Activated naive CD8-positive, alpha-beta T cell treated with anti-CD3 and anti-CD28 coated beads, Interleukin-2, amount 50 U/mL, for 16 hours (primary cell): ENCODE measurements around the gene FAM20C.

ENCODE experiments used
- DNase-seq: peaks from one replicate; pipeline ENCODE4 v3.0.0-alpha.2; 2020; ENCODE audit warnings: low read depth, low spot score

Gene FAM20C

DNA sequence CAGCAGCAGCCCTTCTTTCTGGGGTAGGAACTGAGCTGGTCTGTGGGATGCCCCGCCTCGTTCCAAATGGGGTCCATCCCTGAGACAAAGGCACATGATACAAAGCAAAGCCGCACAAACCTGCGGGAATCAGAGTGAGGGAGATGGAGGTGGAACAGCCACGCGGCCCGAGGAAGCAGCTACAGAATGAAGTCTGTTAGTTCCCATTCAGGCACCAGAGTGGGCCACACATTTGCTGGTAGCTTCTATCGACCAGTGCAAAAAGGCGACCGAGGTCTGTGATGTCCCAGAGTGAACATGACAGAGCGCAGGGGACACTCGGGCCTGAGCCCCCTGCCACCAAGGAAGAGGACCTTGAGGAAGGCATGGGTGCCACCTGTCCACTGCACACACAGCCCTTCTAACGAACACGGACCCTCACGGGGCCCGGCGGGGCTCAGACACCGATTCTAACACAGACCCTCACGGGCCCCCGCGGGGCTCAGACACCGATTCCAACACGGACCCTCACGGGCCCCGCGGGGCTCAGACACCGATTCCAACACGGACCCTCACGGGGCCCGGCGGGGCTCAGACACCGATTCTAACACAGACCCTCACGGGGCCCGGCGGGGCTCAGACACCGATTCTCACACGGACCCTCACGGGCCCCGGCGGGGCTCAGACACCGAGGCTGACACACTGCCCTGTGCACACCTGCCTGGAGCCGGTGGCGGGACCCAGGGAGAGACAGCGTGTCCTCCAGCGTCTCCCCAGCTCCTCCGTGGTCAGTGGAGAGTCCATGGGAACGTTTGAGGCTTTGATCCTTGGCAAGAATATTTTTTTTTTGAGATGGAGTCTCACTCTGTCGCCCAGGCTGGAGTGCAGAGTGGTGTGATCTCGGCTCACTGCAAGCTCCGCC is 32.8 kb upstream of the FAM20C start:
- DNase-seq: no peak

DNA sequence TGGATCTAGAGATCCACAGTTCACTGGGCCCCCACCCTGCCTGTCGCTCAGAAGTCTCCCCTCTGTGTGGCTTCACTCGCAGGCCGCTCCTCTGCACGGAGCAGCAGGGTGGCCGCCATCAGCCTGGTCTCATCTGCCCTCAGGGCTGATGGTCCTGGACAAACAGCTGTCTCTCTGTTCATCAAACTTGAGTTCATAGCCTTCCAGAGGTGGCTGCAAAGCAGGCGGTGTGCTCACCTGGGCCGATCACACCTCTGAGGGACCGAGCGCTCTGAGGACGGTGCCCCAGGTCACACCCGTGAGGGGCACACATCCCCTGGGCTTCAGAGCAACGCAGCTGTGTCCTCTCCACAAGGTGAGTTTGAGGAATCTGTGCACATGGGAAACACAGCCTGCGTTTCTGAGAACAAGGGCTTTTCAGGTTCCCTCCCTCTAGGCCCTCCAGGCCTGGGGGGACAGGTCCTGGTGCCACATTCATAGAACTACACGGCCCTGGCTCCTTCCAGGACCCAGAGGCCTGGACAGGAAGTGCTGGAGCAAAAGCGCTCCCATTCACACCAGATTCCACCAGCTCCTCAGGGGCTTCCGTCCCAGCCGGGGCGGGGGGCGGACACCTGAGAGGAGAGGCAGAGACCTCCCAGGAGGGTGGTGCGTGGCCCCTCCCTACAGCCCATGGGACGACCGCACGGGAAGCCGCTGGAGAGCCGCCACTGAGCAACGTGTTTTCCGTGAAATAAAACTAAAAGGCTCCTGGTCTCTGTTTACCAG is 31.2 kb upstream of the FAM20C start:
- no peak for DNase-seq

DNA sequence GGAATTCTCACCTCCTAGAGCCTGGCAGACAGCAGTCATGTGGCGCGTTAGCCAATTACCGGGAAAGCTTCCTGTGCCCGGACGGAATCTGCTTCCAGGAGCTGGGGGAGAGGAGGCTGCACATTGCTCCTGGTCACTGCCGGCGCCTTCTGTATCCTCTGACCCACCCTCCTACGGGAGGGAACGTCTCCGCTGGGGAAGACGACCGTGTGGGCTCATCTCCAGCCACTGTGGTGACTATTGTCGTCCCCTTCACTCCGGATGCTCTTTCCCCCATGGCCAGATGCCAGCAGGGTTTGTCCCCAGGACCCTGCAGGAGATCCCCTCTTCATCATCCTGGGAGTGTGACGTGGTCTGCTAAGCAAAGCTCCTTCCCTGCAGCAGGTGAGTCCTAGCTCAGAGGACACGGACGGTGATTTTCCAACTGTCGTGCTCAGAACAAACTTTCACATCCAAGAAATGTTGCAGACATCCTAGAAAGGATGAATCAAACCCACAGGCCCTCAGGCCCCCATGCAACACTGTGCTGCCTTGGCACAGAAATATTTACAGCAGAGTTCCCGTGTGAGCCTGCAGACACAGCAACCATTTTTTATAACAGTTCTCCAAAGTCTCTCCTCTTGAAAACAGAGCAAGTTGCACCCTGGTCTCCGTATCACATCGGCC is 29.6 kb upstream of the FAM20C start:
- no peak for DNase-seq

DNA sequence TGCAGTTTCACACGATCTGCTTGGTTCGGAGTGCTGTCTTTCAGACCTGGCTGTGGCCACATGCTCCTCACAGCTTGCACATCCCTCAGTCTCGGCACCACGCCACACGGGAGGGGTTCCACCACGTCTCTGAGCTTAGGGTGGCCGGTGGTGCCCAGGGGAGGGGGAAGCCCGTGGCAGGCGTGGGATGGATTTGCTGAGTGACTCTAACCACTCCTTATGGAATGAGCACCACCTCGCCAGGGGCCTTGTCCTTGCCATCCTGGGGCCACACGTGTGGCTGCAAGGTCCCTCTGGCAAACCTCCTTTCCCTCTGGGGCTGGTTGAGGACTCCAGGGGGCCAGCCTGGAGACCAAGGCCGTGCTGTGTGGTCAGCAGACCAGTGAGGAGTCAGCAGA is 29.1 kb upstream of the FAM20C start:
- DNase-seq: no peak

DNA sequence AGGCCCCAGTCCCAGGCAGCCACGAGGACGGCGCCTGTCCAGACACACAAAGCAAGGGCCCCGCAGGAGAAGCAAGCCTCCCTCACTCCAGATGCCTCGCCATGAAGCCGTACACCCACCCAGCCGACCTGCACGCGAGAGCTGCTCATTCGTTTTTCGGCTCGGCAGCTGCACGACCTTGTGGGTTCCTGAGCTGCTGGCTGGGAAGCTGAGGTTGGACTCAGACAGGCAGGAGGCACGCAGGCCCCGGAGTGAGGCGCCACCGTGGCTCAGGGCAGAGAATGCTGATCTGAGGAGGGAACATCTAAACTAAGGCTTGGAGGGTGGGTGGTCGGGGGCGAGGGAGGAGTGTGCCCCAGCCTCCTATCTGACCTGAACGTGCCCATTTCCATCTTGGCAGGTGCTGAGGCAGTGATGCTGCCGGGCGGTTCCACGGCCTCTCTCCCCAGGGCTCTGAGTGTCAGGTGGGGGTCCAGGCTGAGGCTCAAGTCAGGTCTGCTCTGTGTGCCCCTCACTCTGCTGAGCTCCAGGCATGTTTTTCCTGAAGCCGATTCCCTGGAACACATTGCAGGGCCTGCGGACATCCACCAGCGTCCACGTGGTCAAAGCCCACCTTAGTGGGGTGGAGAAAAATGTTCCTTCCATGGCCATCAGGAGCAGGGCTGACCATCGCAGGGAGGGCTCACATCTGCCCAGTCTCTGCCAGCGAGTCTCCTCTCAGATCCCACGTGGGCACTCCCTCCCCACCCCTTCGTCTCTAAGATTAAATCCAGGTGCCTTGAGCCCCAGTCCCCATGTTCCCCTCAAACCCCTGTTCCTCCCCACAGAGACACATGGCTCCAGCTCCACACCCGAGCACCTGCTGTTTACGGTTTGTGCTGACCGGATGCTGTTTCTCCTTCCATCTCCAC is 28.1 kb upstream of the FAM20C start:
- no peak for DNase-seq

DNA sequence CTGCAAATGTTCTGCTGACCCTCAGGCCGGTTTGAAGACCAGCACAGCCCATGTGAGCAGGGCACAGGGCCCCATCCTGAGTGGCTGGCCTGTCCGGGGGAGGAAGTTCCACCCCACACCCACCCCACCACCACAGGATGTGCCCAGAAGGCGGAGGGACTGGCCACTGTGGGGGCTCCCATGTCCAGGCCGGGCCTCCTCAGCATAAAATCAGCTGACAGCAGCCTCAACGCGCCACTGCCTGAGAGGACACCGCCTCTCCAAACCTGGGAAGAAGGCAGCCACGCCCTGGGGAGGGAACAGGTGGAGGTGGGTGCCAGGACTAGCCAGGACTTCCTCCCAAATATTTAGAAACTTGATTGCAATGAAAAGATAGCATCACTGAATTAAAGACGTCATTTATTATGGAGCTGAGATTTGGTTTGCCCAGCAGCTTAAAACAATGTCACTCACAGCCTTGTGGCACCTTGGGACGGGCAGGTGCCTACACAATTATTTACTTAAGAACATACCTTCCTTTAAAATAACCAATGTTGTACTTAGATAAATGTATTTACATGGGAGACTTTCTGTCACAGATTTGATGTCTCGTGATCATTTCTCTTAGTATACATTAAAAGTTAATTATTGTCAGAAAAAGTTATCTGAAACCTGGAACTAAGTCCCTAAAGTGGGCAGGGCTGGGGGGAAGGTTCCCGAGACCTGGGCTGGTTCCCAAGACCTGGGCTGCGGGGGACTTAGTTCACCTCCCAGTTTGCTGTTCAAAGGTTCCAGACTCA is 27.3 kb upstream of the FAM20C start:
- no peak for DNase-seq

DNA sequence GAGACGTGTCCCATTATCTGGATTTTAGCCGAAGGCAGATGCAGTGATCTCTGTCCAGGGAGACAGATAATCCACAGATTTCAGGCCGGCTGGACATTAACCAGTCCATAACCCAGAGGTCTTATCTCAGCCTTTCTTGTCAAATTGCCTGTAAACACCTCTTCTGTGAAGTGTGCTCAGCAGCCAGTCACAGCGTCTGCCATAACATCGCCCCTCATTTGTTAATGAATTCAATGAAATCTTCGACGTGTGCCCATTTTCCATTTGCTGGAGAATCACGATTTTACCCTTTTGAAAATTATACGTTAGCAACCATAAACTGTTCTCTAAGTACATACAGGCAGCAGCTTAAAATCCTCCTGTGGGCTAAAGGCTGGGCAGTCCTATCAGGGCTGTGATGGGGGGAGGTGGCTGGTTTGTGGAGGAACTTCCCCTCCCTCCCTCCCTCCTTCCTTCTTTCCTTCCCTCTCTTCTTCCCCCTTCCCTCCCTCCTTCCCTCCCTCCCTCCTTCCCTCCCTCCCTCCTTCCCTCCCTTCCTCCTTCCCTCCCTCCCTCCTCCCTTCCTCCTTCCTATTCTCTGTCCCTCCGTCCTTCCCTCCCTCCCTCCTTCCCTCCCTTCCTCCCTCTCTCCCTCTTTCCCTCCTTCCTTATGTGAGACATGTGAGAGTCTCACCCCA is 26.6 kb upstream of the FAM20C start:
- no peak for DNase-seq

DNA sequence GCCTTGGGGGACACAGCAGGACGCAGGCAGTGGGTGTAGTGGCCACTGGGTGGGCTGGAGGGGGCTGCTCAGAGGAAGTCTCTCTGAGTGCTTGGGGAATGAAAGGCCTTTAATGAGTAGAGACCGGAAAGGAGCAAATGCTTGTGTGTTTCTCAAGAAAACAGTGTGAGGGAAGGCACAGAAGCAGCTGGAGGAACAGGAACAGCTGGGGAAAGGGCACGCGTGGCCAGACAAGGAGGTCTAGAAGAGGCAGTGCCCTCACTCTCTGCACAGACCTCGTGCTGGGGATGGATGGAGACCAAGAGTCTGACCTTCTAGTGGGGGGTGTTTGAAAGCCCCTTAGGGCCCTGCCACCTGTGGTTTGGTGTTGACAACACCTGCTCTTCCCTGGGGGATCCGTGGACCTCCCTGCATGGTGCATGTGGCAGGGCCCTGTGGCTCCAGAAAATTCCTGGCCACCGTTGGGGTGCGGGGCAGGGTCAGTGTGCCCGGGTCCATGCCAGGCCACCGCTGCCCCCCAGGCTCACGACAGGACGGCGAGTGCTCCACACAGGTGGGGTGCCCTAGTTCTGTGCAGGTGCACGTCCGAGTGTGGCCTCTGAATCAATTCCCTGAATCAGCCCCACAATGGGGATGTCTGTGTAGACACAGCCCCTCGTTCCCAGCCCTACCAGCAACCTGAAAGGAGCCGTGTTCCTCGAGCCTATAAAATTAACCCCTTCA is 25.9 kb upstream of the FAM20C start:
- no peak for DNase-seq

DNA sequence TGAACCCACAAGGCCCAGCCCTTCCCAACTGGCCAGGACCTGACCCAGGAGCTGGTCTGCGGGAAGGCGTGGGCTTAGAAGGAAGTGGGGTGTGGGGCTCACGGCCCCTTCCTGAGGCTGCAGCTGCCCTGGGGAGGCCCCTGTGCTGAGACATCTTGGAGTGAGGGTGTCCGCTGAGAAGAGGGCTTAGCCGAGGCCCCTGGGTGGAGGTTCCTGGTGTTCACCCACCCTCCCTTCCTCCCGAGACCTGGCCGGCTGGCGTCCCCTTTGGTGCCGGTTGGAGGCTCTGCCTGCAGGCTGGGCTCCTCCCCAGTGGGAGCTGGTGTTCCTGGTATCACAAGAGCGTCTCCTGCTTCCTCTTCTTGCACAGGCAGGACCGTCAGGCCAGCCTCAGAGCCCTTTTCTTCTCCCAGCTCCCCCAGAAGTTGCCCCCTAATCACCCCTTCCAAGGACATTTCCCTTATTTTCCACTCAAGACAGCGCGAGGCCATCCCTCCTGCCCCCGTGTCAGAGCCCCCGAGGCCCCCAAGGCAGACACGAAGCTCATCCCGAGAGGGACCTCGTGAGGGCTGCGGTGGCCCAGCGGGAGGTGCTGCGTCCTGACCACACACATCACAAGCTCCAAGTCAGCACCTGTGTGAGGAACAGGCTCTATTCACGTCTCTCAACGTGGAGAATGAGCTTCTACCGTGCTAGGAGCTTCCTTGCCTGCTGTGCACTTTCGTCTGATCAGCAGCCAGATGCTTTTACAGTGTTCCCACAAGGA is 25.1 kb upstream of the FAM20C start:
- no peak for DNase-seq

DNA sequence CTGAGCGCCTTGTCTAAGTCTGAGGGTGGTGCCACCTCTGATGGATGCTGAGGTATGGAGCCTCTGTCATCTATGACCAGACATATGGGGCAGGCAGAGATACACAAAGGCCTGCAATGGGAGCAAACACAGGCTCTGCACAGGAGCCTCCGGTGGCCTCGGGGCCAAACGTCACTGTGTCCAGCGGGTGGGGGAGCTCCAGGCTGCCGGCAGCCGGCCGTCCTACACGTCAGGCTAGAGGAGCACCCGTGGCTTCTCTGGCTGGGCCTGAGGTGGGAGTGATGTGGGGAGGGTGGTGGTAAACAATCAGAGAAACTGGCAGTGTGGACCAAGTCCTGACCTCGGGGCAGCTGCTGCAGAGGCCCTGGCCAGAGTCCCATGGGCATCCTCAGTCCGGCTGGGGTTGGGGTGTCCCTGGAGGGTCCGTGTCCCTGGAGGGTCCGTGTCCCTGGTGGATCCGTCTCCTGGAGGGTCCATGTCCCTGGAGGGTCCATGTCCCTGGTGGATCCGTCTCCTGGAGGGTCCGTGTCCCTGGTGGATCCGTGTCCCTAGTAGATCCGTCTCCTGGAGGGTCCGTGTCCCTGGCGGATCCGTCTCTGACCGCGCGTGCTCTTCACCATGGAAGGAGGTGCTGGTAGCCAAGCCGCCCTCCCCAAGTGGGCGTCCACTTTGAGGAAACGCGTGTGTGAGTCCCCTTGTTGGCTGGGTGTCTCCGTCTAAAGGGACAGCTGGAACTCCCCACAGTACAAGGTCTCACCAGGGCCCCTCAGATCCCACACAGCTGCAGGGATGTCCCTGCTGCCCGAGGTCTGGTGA is 24.2 kb upstream of the FAM20C start:
- no peak for DNase-seq

DNA sequence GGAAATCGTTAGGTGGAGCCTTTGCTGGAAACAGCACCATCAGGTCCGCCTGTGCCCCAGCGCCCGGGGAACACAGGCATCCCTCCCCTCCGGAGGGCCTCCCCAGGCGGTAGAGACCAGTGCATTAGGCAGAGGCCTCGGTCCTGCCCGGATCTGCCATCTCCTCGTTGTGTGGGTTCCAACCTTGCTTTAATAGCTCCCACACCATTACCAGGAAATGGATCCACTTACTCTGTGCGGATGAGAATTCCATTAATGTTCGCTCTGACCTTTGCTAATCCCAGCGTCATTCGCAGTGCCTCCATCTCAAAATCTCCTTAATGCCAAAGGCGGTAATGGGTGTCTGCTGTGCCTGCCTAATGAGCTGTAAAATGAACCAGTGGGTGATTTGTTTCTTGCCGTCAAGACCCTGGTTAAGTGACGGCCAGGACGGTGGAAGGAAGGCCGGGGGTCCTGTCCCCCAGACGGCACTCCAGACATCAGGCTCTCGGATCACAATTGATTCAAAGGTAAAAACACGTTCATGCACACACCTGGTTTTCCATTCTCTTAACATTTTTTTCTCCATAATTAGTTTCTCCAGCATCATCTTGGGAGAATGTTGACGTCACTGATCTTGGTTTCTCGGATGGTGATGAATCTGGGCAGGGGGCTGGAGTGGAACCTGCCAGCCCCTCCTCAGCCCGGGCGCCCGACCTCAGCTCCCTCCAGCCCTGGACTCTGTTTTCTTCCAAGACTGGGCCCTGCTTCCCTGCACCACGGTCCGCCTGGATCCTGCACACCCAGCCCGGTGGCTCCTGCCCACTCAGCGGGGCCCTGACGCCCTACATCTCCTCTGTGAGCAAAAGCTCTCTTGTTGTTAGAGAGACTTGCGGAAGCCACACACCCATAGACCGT is 22.8 kb upstream of the FAM20C start:
- DNase-seq: no peak

DNA sequence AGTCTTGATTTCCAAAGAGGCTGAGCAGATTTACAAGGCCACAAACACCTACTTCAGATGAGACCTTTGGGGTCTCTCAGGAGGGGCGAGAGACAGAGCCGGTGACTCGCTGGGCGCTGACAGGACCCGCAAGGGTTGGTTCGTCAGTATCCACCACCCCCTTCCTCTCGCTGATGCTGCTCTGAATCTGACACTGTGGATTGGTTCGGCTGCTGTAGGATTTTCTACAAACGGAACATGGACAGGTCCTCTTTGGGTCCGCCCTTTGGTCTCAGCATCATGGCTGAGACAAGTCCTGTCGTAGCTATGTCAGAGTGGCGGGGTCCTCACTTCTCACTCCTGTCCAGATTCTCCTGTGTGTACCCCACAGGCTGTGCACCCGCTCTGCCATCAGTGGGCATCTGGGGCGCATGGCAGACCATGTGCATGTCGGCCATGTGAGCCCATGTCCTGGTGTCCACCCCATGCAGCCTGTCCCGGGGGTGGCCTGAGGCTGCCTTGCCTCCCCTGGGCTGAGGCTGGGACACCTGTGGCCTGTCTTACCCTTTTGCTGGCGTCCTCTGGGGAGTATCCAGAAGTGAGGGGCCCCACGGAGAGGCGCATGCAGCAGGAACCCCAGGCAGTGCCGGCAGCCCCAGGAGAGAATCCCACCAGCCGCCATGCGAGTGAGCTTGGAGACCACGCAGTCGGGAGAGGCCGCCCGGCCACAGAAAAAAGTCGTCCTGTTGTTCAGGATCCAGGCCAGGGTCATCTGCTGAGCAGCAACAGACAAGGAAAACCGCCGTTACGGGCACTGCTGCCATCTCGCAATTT is 21.6 kb upstream of the FAM20C start:
- no peak for DNase-seq

DNA sequence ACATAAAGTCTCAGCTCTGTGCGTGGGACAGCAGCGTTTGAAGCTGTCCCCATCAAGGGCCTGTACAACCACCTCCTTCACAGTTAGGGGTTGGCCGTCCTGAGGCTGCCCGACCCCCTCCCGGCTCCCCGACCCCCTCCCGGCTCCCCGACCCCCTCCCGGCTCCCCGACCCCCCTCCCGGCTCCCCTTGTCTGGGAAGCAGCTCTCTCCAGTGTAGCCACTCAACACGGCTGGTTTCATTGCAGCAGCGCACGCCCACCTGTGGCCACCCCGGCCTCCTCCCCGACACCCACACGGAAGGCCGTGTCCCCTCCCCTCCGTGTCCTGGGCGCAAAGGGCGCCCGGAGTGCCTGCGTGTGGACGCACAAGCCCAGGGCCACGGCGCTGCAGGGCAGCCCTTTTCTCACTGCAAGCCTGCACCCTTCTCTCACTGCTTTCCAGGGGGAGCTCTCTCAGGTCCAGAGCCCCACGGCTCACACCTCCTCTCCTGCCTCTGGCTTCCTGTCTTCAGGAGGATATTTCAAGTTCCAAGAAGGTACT is 20.9 kb upstream of the FAM20C start:
- DNase-seq: no peak

DNA sequence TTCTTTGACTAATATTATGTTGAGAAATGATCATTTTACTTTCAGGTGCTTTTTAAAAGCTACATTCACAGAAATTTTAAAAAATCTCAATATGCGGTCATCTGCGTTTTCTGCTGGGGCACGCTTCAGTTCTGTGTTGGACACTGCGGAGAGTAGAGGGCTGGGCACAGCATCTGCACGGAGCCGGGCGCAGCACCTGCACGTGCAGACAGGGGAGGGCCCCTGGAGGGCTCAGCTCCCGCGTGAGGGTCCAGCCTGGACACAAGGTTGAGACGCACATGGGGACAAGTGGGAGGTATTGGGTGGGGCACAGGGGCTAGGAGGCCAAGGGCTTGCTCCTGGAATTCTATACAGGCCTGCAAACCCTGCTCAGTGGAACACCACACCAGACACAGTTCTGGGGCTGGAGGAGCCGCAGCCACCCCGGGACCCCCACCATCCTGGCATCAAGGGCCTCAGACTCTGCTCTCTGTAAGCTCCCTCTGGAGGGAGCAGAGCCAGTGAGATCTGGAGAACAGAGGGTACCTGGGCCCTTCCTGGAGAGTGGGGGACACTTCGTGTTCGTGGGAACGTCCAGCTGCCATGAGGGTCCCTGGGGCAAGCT is 20.4 kb upstream of the FAM20C start:
- no peak for DNase-seq
